MM.1S (cell line): ENCODE data around the gene ACAD9.

Source experiments
- DNase-seq: peaks from one replicate; pipeline ENCODE4 v3.0.0-alpha.2; 2015
- H2AFZ ChIP-seq: fragments of 300-600 bp; sonication (generic); 2 replicates; pipeline ENCODE4 v1.6.0; 2016; ENCODE audit warnings: antibody characterized with exemption, low read length
- H3F3A ChIP-seq: fragments of 300-600 bp; sonication (generic); 2 replicates; pipeline ENCODE4 v1.6.1; 2016; ENCODE audit warnings: mild to moderate bottlenecking, antibody characterized with exemption, low read length, moderate library complexity, mixed read lengths; ENCODE audit not compliant: insufficient read depth
- H3K27ac ChIP-seq: fragments of 300-600 bp; sonication (generic); 2 replicates; pipeline ENCODE4 v1.5.1; 2016; ENCODE audit warnings: mild to moderate bottlenecking, low read length
- H3K27me3 ChIP-seq: fragments of 300-600 bp; sonication (generic); replicated peaks from 2 replicates; pipeline ENCODE4 v1.6.0; 2016; ENCODE audit warnings: low read length; ENCODE audit not compliant: insufficient read depth
- H3K36me3 ChIP-seq: fragments of 300-600 bp; sonication (generic); replicated peaks from 2 replicates; pipeline ENCODE4 v1.6.1; 2016; ENCODE audit warnings: mild to moderate bottlenecking, low read length, mixed read lengths; ENCODE audit not compliant: insufficient read depth
- H3K4me1 ChIP-seq: fragments of 300-600 bp; sonication (generic); 2 replicates; pipeline ENCODE4 v1.6.1; 2016; ENCODE audit warnings: low read length, mixed read lengths
- H3K4me2 ChIP-seq: fragments of 300-600 bp; sonication (generic); 2 replicates; pipeline ENCODE4 v1.6.0; 2016; ENCODE audit warnings: low read depth, low read length
- H3K4me3 ChIP-seq: fragments of 300-600 bp; sonication (generic); 2 replicates; pipeline ENCODE4 v1.5.1; 2016; ENCODE audit warnings: low read length, mixed read lengths
- H3K79me2 ChIP-seq: fragments of 300-600 bp; sonication (generic); 2 replicates; pipeline ENCODE4 v1.6.1; 2016; ENCODE audit warnings: mixed run types, low read length, mixed read lengths
- H3K9ac ChIP-seq: fragments of 300-600 bp; sonication (generic); 2 replicates; pipeline ENCODE4 v1.6.1; 2016; ENCODE audit warnings: low read length, mixed read lengths
- H3K9me2 ChIP-seq: fragments of 300-600 bp; sonication (generic); replicated peaks from 2 replicates; pipeline ENCODE4 v1.6.1; 2016; ENCODE audit warnings: mild to moderate bottlenecking, low read length, mixed read lengths; ENCODE audit not compliant: insufficient read depth
- H3K9me3 ChIP-seq: fragments of 300-600 bp; sonication (generic); replicated peaks from 2 replicates; pipeline ENCODE4 v1.6.1; 2016; ENCODE audit warnings: mild to moderate bottlenecking, low read length, mixed read lengths; ENCODE audit not compliant: insufficient read depth
- H4K20me1 ChIP-seq: fragments of 300-600 bp; sonication (generic); 2 replicates; pipeline ENCODE4 v1.6.1; 2016; ENCODE audit warnings: mild to moderate bottlenecking, low read length, moderate library complexity, mixed read lengths; ENCODE audit not compliant: insufficient read depth
- EZH2 ChIP-seq: fragments of 300-600 bp; sonication (generic); optimal IDR thresholded peaks from 2 replicates; pipeline ENCODE3; 2017; ENCODE audit warnings: low read depth, mild to moderate bottlenecking, antibody characterized with exemption, low read length, mixed read lengths
- EZH2phosphoT487 ChIP-seq: fragments of 300-600 bp; sonication (generic); IDR thresholded peaks from 2 replicates; pipeline ENCODE4 v1.6.1; 2018; ENCODE audit warnings: antibody characterized with exemption, low read length
- TF ChIP-seq, protein P1 (sequence below): fragments of 300-600 bp; sonication (generic); IDR thresholded peaks from 2 replicates; pipeline ENCODE4 v1.5.1; 2016; ENCODE audit warnings: antibody characterized with exemption, low read length, mixed read lengths

ACAD9 gene

DNA sequence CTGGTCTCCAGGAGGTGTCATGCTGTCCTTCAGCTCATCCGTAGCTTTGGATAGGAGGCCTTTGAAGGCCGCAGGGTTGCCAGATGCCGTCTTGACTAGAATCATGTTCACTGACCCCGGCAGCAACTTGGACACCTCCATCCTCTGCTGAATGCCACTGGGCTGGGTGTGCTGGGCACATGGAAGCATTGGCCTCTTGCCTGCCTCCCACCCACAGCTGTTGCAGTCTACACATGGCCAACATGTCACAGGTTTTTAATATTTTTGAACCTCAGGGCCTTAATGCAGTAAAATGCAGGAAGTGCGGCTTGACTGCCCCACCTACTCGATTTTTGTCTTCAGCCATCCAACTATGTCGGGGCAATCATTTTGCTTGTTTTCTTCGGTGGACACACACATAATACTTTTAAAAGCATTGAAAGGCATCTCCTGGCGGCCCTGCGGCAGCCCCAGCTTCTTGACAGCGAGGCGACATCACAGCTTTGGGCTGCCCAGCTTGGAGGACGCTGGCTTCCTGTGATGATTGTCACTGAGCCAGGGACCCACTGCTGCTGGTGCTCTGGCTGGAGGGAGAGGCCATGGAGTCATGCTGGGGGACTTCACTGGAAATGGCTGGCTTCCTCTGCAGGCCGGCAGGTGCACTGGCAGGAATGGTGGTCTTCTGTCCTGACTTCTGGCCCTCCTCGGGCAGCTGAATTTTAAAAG is 31.6 kb upstream of the ACAD9 start:
- no peaks in the 10 kb centered on the region for H3K27me3 ChIP-seq
- DNase-seq, result no peak
- H3K27ac ChIP-seq, result no peak overlapping the region
- H3K4me3 ChIP-seq, result no peak overlapping the region
- no peak overlapping the region for H3K9ac ChIP-seq
- no peaks in the 10 kb centered on the region for H3K9me3 ChIP-seq
- H3K79me2 ChIP-seq, result no peaks in the 10 kb centered on the region
- H4K20me1 ChIP-seq, result no peaks in the 10 kb centered on the region
- no peak for TF ChIP-seq EZH2
- TF ChIP-seq EZH2phosphoT487, result no peak
- TF ChIP-seq, protein P1, sequence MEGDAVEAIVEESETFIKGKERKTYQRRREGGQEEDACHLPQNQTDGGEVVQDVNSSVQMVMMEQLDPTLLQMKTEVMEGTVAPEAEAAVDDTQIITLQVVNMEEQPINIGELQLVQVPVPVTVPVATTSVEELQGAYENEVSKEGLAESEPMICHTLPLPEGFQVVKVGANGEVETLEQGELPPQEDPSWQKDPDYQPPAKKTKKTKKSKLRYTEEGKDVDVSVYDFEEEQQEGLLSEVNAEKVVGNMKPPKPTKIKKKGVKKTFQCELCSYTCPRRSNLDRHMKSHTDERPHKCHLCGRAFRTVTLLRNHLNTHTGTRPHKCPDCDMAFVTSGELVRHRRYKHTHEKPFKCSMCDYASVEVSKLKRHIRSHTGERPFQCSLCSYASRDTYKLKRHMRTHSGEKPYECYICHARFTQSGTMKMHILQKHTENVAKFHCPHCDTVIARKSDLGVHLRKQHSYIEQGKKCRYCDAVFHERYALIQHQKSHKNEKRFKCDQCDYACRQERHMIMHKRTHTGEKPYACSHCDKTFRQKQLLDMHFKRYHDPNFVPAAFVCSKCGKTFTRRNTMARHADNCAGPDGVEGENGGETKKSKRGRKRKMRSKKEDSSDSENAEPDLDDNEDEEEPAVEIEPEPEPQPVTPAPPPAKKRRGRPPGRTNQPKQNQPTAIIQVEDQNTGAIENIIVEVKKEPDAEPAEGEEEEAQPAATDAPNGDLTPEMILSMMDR, result no peak
- H3K9me2 ChIP-seq, result no peaks in the 10 kb centered on the region
- H2AFZ ChIP-seq, result no peak overlapping the region
- no peak overlapping the region for H3K4me2 ChIP-seq
- H3F3A ChIP-seq, result no peaks in the 10 kb centered on the region
- no peaks in the 10 kb centered on the region for H3K36me3 ChIP-seq
- H3K4me1 ChIP-seq, result peaks cover 6% of the 10 kb centered on the region; the same call in 1 of the 2 replicates

- H3K4me2 ChIP-seq, result no peak overlapping the region
- no peaks in the 10 kb centered on the region for H3K36me3 ChIP-seq
- no peak for DNase-seq
- no peaks in the 10 kb centered on the region for H3K9me3 ChIP-seq
- peaks cover 6% of the 10 kb centered on the region; the same call in 1 of the 2 replicates for H3K4me1 ChIP-seq
- H3K9ac ChIP-seq, result no peak overlapping the region
- H4K20me1 ChIP-seq, result no peaks in the 10 kb centered on the region
- TF ChIP-seq EZH2phosphoT487 (no peak), EZH2 (no peak)
- TF ChIP-seq, protein P1, result no peak
- H3K27ac ChIP-seq, result no peak overlapping the region
- H2AFZ ChIP-seq, result no peak overlapping the region
- H3K27me3 ChIP-seq, result no peaks in the 10 kb centered on the region
- H3F3A ChIP-seq, result no peaks in the 10 kb centered on the region
- no peak overlapping the region for H3K4me3 ChIP-seq
- no peaks in the 10 kb centered on the region for H3K79me2 ChIP-seq
- H3K9me2 ChIP-seq, result no peaks in the 10 kb centered on the region
These were observed 30.5 kb upstream of the ACAD9 start for GRCh38 chr3:128848936-128849335.

DNA sequence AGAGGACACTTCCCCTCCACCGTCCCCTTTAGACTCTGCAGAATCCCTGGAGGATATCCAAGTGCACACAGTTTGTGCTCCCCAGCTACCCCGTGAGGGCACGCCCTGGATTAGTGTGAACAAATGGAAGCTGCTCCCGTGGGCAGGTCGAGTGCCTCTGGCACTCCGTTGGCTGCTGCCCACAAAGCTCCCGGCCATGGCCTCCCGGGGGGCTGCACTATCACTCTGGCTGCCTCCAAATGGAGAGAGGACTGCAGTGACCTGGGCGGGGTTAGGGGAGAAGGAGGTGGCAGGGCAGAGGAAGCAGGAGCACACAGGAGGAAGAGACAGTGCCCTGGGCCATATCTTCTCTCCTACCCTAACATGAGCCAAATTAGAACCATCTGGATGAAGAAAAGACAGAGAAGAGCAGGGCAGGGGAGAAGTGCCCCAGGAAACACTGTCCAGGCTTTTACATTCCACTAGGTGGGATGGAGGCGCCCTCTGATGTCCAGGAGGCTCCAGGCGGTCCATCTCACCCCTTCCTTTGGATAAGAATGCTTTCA is 29.4 kb upstream of the ACAD9 start:
- H3K4me1 ChIP-seq, result peaks cover 6% of the 10 kb centered on the region; the same call in 1 of the 2 replicates
- no peaks in the 10 kb centered on the region for H3K9me2 ChIP-seq
- H3K9ac ChIP-seq, result no peak overlapping the region
- H3K79me2 ChIP-seq, result no peaks in the 10 kb centered on the region
- H3K36me3 ChIP-seq, result no peaks in the 10 kb centered on the region
- H3K27ac ChIP-seq, result no peak overlapping the region
- no peak overlapping the region for H2AFZ ChIP-seq
- H3K27me3 ChIP-seq, result no peaks in the 10 kb centered on the region
- H3K4me3 ChIP-seq, result no peak overlapping the region
- TF ChIP-seq EZH2phosphoT487, result no peak
- TF ChIP-seq, protein P1, result no peak
- no peak for TF ChIP-seq EZH2
- no peak overlapping the region for H3K4me2 ChIP-seq
- H4K20me1 ChIP-seq, result no peaks in the 10 kb centered on the region
- no peak for DNase-seq
- no peaks in the 10 kb centered on the region for H3F3A ChIP-seq
- H3K9me3 ChIP-seq, result no peaks in the 10 kb centered on the region
